Measurements from ENCODE around the gene ITPK1. TPM values are rescaled to one million over a fixed set of nuclear protein-coding genes. Genes with fewer than 3 reads are reported as not detected.

The ITPK1 gene
- total and polyA plus RNA-seq, 10 of the 15 experiments (the other 5 are each of a cell fraction or from before 2014, with no cell fraction given) = 1.3 to 73.2 (median 27.0) TPM

DNA sequence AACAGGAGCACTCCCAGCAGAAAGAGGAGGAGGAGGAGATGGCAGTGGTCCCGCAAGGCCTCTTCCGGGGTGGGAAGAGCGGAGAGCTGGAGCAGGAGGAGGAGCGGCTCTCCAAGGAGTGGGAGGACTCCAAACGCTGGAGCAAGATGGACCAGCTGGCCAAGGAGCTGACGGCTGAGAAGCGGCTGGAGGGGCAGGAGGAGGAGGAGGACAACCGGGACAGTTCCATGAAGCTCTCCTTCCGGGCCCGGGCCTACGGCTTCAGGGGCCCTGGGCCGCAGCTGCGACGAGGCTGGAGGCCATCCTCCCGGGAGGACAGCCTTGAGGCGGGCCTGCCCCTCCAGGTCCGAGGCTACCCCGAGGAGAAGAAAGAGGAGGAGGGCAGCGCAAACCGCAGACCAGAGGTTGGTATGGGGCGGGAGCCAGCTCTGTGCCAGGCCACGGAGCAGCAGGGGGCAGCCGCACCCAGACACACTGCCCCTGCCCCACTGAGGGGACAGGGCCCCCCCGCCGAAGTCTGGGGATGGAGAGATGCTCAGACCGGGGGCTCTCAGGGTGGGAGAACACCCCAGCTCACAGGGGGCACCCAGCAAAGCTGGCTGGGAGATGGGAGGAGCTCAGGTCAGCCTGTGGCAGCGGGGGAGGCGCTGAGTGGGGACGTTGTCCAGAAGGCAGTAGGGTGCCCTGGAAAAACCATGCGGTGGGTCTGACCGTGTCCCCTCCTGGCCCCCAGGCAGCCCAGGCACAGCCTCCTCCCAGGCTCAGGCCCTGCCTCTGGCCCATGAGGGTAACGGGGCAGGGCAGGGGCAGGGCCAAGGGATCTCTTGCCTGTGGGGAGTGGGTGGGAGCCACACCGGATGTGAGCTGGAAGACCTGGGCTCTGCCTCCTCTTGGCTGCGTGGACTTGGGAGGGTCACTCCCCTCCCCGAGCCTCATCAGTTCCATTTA is 183.0 kb downstream of the ITPK1 start:
- Histone ChIP-seq H3K9ac (ENCODE audit: control insufficient read depth, insufficient read depth, low read length) (no peak overlapping the region), H3K9me3 (replicated peaks; ENCODE audit: control insufficient read depth, insufficient read depth, low read length) (no peaks in the 10 kb centered on the region), H2AFZ (ENCODE audit: control insufficient read depth, low read depth, low read length) (no peak overlapping the region), H4K20me1 (ENCODE audit: control insufficient read depth, insufficient read depth) (no peaks in the 10 kb centered on the region), H3K79me2 (ENCODE audit: control insufficient read depth, insufficient read depth, low read length) (no peaks in the 10 kb centered on the region), H3K4me1 (ENCODE audit: control insufficient read depth, insufficient read depth, low read length) (no peaks in the 10 kb centered on the region), H3K27me3 (replicated peaks in 1 of 2; ENCODE audit: control insufficient read depth in 2 of 2, insufficient read depth in 2 of 2, low read length in 1 of 2) (no peaks in the 10 kb centered on the region), H3K4me2 (ENCODE audit: control insufficient read depth, insufficient read depth) (no peak overlapping the region), H3K36me3 (ENCODE audit: control insufficient read depth in 2 of 2, insufficient read depth in 2 of 2, low read length in 1 of 2) (peaks cover 0 to 2% of the 10 kb centered on the region in 2 experiments; a peak in 2 of 4 replicates), H3K4me3 (no peak overlapping the region), H3K27ac (ENCODE audit: control insufficient read depth, insufficient read depth) (no peak overlapping the region)
- ChIA-PET RAD21 (ENCODE audit: unreplicated experiment) (no interaction called here), SMC1A (ENCODE audit: uncharacterized antibody, unreplicated experiment) (no interaction called here), POLR2A (no interaction called here), CTCF (no interaction called here)
- no peak for ATAC-seq
- FAIRE-seq = no peak
- DNase-seq (ENCODE audit: low read depth, low spot score) = no peak
- intact Hi-C loops (cut with micrococcal nuclease; ENCODE audit: unreplicated experiment) = no loop called here
- WGBS (ENCODE audit: insufficient coverage, insufficient replicate concordance, low lambda C conversion rate, missing lambda C conversion rate) = 70% methylated on average over 33 of the region's 35 CpGs
- no peak for TF ChIP-seq TBL1XR1 (IDR thresholded peaks at IDR 0.05; ENCODE audit: low read depth, low read length)
- TF ChIP-seq TCF12 (IDR thresholded peaks at IDR 0.05; ENCODE audit: low read depth, low read length) = no peak
- no peak for TF ChIP-seq NR2C1 (IDR thresholded peaks at IDR 0.05)
- TF ChIP-seq SUPT20H (IDR thresholded peaks at IDR 0.05; ENCODE audit: borderline replicate concordance, control insufficient read depth, low read depth, low read length) = no peak
- no peak for TF ChIP-seq IKZF2 (IDR thresholded peaks at IDR 0.05)
- no peak for TF ChIP-seq LARP7 (IDR thresholded peaks at IDR 0.05)
- TF ChIP-seq ZNF207 (IDR thresholded peaks at IDR 0.05; ENCODE audit: borderline replicate concordance) = no peak
- TF ChIP-seq POU2F2 (IDR thresholded peaks at IDR 0.05; ENCODE audit: borderline replicate concordance, low read depth, low read length) = no peak
- TF ChIP-seq ASH2L (IDR thresholded peaks at IDR 0.05; ENCODE audit: borderline replicate concordance, low read depth) = no peak
- in situ Hi-C loops (cut with MboI) = no loop called here
- no TSS peak for BruUV-seq (replicated peaks)

Measured in GM12878 (cell line).